Smooth muscle cell (in vitro differentiated cells): ENCODE data around the gene ETV1. TPM values are rescaled to one million over a fixed set of nuclear protein-coding genes. Genes with fewer than 3 reads are reported as not detected.

Experiments
- DNase-seq: peaks from one replicate; lab custom pipeline; 2025; ENCODE audit not compliant: unreplicated experiment; lab: John Stamatoyannopoulos, UW
- H2AFZ ChIP-seq: fragments of 200-600 bp; sonication (generic); 2 replicates; pipeline ENCODE4 v1.6.0; 2016; ENCODE audit warnings: antibody characterized with exemption, low read depth, mild to moderate bottlenecking
- H3F3A ChIP-seq: fragments of 200-600 bp; sonication (generic); 2 replicates; pipeline ENCODE4 v1.6.0; 2017; ENCODE audit warnings: antibody characterized with exemption, low read depth
- H3K27ac ChIP-seq: fragments of 200-600 bp; sonication (generic); 2 replicates; pipeline ENCODE4 v1.5.1; 2016; ENCODE audit warnings: low read depth, mild to moderate bottlenecking
- H3K27me3 ChIP-seq: fragments of 200-600 bp; sonication (generic); 2 replicates; pipeline ENCODE4 v1.6.1; 2016; ENCODE audit warnings: low read depth, mild to moderate bottlenecking
- H3K36me3 ChIP-seq: fragments of 200-600 bp; sonication (generic); 2 replicates; pipeline ENCODE4 v1.5.1; 2016; ENCODE audit warnings: low read depth
- H3K4me1 ChIP-seq: fragments of 200-600 bp; sonication (generic); 2 replicates; pipeline ENCODE4 v1.5.1; 2016; ENCODE audit warnings: low read depth
- H3K4me2 ChIP-seq: fragments of 200-600 bp; sonication (generic); 2 replicates; pipeline ENCODE4 v1.6.0; 2016; ENCODE audit warnings: mild to moderate bottlenecking
- H3K4me3 ChIP-seq: fragments of 200-600 bp; sonication (generic); 2 replicates; pipeline ENCODE4 v1.5.1; 2016; ENCODE audit warnings: mild to moderate bottlenecking
- H3K79me2 ChIP-seq: fragments of 200-600 bp; sonication (generic); 2 replicates; pipeline ENCODE4 v1.6.0; 2016; ENCODE audit warnings: low read depth, mild to moderate bottlenecking
- H3K9ac ChIP-seq: fragments of 200-600 bp; sonication (generic); 2 replicates; pipeline ENCODE4 v1.6.0; 2016; ENCODE audit warnings: low read depth
- H3K9me3 ChIP-seq: fragments of 200-600 bp; sonication (generic); replicated peaks from 2 replicates; pipeline ENCODE4 v1.5.1; 2016; ENCODE audit warnings: low read depth
- H4K20me1 ChIP-seq: fragments of 200-600 bp; sonication (generic); 2 replicates; pipeline ENCODE4 v1.6.0; 2016; ENCODE audit warnings: low read depth
- WGBS: methylation state at CpG from one replicate; pipeline ENCODE4 v1.1.7; 2016; ENCODE audit warnings: low lambda C conversion rate; 5-methylcytosine and 5-hydroxymethylcytosine counted together
- polyA plus RNA-seq: library from polyadenylated mRNA; unstranded; fragments of >200 nt; fragmentation: Nextera tagmentation; extraction: Ambion mirVana; gene quantifications from 2 replicates; pipeline ENCODE4 v1.2.1, GENCODE V29; 2016
- total RNA-seq: library from RNA; depleted of rRNA; stranded (reverse); fragments of >200 nt; gene quantifications from 2 replicates; pipeline ENCODE4 v1.2.3, GENCODE V29; 2014
- TF ChIP-seq, protein P1 (sequence below): fragments of 200-600 bp; sonication (generic); IDR thresholded peaks from 2 replicates; pipeline ENCODE4 v1.5.1; 2017; ENCODE audit warnings: borderline replicate concordance, mild to moderate bottlenecking, antibody characterized with exemption; ENCODE audit not compliant: insufficient read depth, poor library complexity, severe bottlenecking

The ETV1 gene
- total and polyA plus RNA-seq, 2 experiments from 2014 or later, result 24.3 to 27.8 TPM

GRCh38 chr7:13982940-13983677 lies 6.4 kb downstream of the ETV1 start:
- peaks cover 4% of the 10 kb centered on the region for H3F3A ChIP-seq
- no peaks in the 10 kb centered on the region for H3K27me3 ChIP-seq
- H3K36me3 ChIP-seq, result no peaks in the 10 kb centered on the region
- H3K27ac ChIP-seq, result peak overlapping the region; percentile 91
- no peaks in the 10 kb centered on the region for H4K20me1 ChIP-seq
- peaks cover 81% of the 10 kb centered on the region for H3K4me1 ChIP-seq
- TF ChIP-seq, protein P1, sequence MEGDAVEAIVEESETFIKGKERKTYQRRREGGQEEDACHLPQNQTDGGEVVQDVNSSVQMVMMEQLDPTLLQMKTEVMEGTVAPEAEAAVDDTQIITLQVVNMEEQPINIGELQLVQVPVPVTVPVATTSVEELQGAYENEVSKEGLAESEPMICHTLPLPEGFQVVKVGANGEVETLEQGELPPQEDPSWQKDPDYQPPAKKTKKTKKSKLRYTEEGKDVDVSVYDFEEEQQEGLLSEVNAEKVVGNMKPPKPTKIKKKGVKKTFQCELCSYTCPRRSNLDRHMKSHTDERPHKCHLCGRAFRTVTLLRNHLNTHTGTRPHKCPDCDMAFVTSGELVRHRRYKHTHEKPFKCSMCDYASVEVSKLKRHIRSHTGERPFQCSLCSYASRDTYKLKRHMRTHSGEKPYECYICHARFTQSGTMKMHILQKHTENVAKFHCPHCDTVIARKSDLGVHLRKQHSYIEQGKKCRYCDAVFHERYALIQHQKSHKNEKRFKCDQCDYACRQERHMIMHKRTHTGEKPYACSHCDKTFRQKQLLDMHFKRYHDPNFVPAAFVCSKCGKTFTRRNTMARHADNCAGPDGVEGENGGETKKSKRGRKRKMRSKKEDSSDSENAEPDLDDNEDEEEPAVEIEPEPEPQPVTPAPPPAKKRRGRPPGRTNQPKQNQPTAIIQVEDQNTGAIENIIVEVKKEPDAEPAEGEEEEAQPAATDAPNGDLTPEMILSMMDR, result no peak
- whole genome bisulfite sequencing, result 54% methylated on average over 4 of the region's 4 CpGs
- DNase-seq, result no peak
- H3K9me3 ChIP-seq, result no peaks in the 10 kb centered on the region
- peak overlapping the region; percentile 96 for H3K4me2 ChIP-seq
- peak overlapping the region; percentile 41 for H2AFZ ChIP-seq
- peak overlapping the region; percentile 49 for H3K9ac ChIP-seq
- H3K79me2 ChIP-seq, result peaks cover 53% of the 10 kb centered on the region
- H3K4me3 ChIP-seq, result no peak overlapping the region

DNA sequence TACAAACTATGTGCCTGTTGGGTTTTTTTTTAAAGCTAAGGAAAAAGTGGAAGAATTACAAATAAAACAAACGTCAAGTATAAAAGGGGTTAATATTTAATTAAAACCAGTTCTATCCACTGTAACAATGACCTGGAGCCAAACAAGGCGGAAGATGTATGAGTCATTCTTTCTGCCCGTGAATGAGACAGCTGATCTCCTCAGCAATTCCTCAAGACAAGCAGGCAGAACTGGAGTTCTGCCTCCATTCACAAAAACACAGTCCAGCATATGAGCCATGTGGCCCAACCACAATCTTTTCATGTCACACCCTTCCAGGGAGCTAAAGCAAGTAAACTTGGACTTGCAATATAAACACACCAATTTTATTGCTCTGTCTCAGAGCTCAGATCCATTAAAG lies 8.4 kb downstream of the ETV1 start:
- TF ChIP-seq, protein P1, result no peak
- H3K36me3 ChIP-seq, result no peaks in the 10 kb centered on the region
- no peaks in the 10 kb centered on the region for H3K9me3 ChIP-seq
- peaks cover 4% of the 10 kb centered on the region for H3F3A ChIP-seq
- WGBS, result 2% methylated on average over 3 of the region's 3 CpGs
- peak overlapping the region; percentile 91 for H3K27ac ChIP-seq
- no peaks in the 10 kb centered on the region for H3K27me3 ChIP-seq
- H4K20me1 ChIP-seq, result no peaks in the 10 kb centered on the region
- H3K4me2 ChIP-seq, result peak overlapping the region; percentile 96
- H3K4me3 ChIP-seq, result peak overlapping the region; percentile 35
- peaks cover 64% of the 10 kb centered on the region for H3K4me1 ChIP-seq
- DNase-seq, result no peak
- no peak overlapping the region for H2AFZ ChIP-seq
- peaks cover 37% of the 10 kb centered on the region for H3K79me2 ChIP-seq
- H3K9ac ChIP-seq, result peak overlapping the region; percentile 65

- TF ChIP-seq, protein P1, result no peak
- no peak for DNase-seq
- WGBS, result 18% methylated on average over 5 of the region's 5 CpGs
- Histone ChIP-seq H3K27me3 (no peaks in the 10 kb centered on the region), H3K79me2 (peaks cover 31% of the 10 kb centered on the region), H3K9ac (peak overlapping the region; percentile 65), H3K4me3 (peak overlapping the region; percentile 35), H4K20me1 (no peaks in the 10 kb centered on the region), H3K9me3 (no peaks in the 10 kb centered on the region), H3K36me3 (no peaks in the 10 kb centered on the region), H3K27ac (peak overlapping the region; percentile 91), H2AFZ (no peak overlapping the region), H3K4me1 (peaks cover 58% of the 10 kb centered on the region), H3F3A (peaks cover 4% of the 10 kb centered on the region), H3K4me2 (peak overlapping the region; percentile 96)
Observed at GRCh38 chr7:13980474-13980873, 9.0 kb downstream of the ETV1 start.
